Endothelial cell of umbilical vein (primary cell): ENCODE results near the gene ARHGEF37.

ENCODE experiments used
- POLR2A ChIP-seq: IDR thresholded peaks from 2 replicates; pipeline ENCODE4 v1.6.1; 2012; ENCODE audit warnings: low read depth, mild to moderate bottlenecking, control low read depth, low read length
- TF ChIP-seq, protein P1 (sequence below): IDR thresholded peaks from 2 replicates; pipeline ENCODE4 v1.6.1; 2011; ENCODE audit not compliant: insufficient read depth, insufficient read length
- TF ChIP-seq, protein P2 (sequence below), 2 donors: IDR thresholded peaks; 1 replicate in 1 of 2; 2 replicates in 1 of 2; pipeline ENCODE4 v1.5.1; 2011; ENCODE audit warnings: low read length in 2 of 2, mild to moderate bottlenecking in 2 of 2, moderate library complexity in 2 of 2, control low read depth in 1 of 2, inconsistent platforms in 1 of 2, low read depth in 1 of 2; ENCODE audit not compliant: insufficient read depth in 1 of 2; ENCODE audit errors: extremely low read depth in 1 of 2

DNA sequence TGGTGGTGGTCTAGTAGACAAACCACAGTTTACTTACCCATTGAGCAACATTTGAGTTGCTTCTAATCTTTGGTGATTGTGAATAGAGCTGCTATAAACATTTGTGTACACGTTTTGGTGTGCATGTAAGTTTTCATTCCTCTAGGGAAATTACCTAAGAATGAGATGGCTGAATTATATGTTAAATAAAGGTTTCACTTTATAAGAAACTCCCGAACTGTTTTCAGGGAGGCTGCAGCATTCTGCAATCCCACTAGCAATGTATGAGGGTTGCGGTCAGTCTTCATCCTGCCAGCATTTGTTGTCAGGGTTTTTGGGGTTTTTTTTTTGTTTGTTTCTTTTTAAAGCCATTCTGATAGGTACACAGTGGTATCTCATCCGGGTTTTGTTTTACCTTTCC lies 103.1 kb downstream of the ARHGEF37 start:
- TF ChIP-seq, protein P1, sequence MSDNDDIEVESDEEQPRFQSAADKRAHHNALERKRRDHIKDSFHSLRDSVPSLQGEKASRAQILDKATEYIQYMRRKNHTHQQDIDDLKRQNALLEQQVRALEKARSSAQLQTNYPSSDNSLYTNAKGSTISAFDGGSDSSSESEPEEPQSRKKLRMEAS, result no peak
- TF ChIP-seq, protein P2, sequence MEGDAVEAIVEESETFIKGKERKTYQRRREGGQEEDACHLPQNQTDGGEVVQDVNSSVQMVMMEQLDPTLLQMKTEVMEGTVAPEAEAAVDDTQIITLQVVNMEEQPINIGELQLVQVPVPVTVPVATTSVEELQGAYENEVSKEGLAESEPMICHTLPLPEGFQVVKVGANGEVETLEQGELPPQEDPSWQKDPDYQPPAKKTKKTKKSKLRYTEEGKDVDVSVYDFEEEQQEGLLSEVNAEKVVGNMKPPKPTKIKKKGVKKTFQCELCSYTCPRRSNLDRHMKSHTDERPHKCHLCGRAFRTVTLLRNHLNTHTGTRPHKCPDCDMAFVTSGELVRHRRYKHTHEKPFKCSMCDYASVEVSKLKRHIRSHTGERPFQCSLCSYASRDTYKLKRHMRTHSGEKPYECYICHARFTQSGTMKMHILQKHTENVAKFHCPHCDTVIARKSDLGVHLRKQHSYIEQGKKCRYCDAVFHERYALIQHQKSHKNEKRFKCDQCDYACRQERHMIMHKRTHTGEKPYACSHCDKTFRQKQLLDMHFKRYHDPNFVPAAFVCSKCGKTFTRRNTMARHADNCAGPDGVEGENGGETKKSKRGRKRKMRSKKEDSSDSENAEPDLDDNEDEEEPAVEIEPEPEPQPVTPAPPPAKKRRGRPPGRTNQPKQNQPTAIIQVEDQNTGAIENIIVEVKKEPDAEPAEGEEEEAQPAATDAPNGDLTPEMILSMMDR (IDR thresholded peaks at IDR 0.05; ENCODE audit: extremely low read depth in 1 of 2, insufficient read depth in 1 of 2, low read depth in 1 of 2, low read length in 2 of 2), result no peak
- no peak for TF ChIP-seq POLR2A
